ENCODE measurements around the gene ABCC3. TPM values are rescaled to one million over a fixed set of nuclear protein-coding genes. Genes with fewer than 3 reads are reported as not detected.

Gene ABCC3
- total RNA-seq, 2 donors from 2014 or later, result 0.22 to 0.91 TPM

- no peaks in the 10 kb centered on the region for H3K9me3 ChIP-seq (ENCODE audit: control insufficient read depth, low read length)
- Mint-ChIP-seq H3K27me3 (ENCODE audit: insufficient read depth) (no peaks in the 10 kb centered on the region), H3K4me3 (no peak overlapping the region), H3K27ac (no peak overlapping the region), H3K9me3 (no peaks in the 10 kb centered on the region), H3K36me3 (ENCODE audit: low read depth) (no peaks in the 10 kb centered on the region), H3K4me1 (peaks cover 24% of the 10 kb centered on the region)
- DNase-seq, result no peak
- H3K27me3 ChIP-seq (ENCODE audit: control insufficient read depth, insufficient read depth, low read length, poor library complexity, severe bottlenecking), result no peaks in the 10 kb centered on the region
- peaks cover 6% of the 10 kb centered on the region for H3K4me1 ChIP-seq (ENCODE audit: control insufficient read depth, insufficient read depth, low read length)
- no peak for TF ChIP-seq CTCF (conservative IDR thresholded peaks at IDR 0.05)
- no peak overlapping the region for H3K27ac ChIP-seq (ENCODE audit: low read depth, low read length)
- no peak overlapping the region for H3K4me3 ChIP-seq (ENCODE audit: low read length)
- 90 to 94% methylated on average over 12 of the region's 12 CpGs for WGBS, 2 experiments (ENCODE audit: insufficient coverage in 1 of 2, insufficient read length in 1 of 2)
- no peak overlapping the region for H3K9ac ChIP-seq (ENCODE audit: extremely low read depth, low read length, poor library complexity, severe bottlenecking)
- H3K36me3 ChIP-seq (ENCODE audit: control insufficient read depth, insufficient read depth, low read length), result no peaks in the 10 kb centered on the region
Observed at GRCh38 chr17:50664788-50665458, 30.2 kb downstream of the ABCC3 start.

DNA sequence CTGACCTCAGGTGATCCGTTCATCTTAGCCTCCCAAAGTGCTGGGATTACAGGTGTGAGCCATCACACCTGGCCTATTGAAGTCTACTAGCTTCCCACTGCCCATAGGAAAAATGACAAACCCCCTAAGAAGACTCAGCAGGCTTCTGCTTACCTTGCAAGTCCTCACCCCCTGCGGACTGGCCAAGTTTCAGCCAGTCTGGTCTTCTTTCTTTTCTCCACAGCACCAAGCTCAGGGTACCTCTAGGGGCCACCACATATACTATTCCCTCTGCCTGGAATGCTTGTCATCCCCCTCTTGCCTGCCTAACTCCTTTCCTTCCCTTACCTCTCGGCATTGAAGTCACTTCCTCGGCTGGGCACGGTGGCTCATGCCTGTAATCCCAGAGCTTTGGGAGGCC is 31.2 kb downstream of the ABCC3 start:
- Histone ChIP-seq H3K27ac (ENCODE audit: low read depth, low read length) (no peak overlapping the region), H3K4me1 (ENCODE audit: control insufficient read depth, insufficient read depth, low read length) (no peaks in the 10 kb centered on the region), H3K9ac (ENCODE audit: extremely low read depth, low read length, poor library complexity, severe bottlenecking) (no peak overlapping the region), H3K9me3 (ENCODE audit: control insufficient read depth, low read length) (no peaks in the 10 kb centered on the region), H3K27me3 (ENCODE audit: control insufficient read depth, insufficient read depth, low read length, poor library complexity, severe bottlenecking) (no peaks in the 10 kb centered on the region), H3K36me3 (ENCODE audit: control insufficient read depth, insufficient read depth, low read length) (no peaks in the 10 kb centered on the region), H3K4me3 (ENCODE audit: low read length) (no peak overlapping the region)
- H3K36me3 Mint-ChIP-seq (ENCODE audit: low read depth), result no peaks in the 10 kb centered on the region
- DNase-seq, result peak; percentile 76
- no peak overlapping the region for H3K27ac Mint-ChIP-seq
- no peaks in the 10 kb centered on the region for H3K27me3 Mint-ChIP-seq (ENCODE audit: insufficient read depth)
- H3K9me3 Mint-ChIP-seq, result no peaks in the 10 kb centered on the region
- 86 to 88% methylated on average over 4 to 5 of the region's 5 CpGs for WGBS, 2 experiments (ENCODE audit: insufficient coverage in 1 of 2, insufficient read length in 1 of 2)
- H3K4me1 Mint-ChIP-seq, result peaks cover 19% of the 10 kb centered on the region
- no peak overlapping the region for H3K4me3 Mint-ChIP-seq
- TF ChIP-seq CTCF (conservative IDR thresholded peaks at IDR 0.05), result peak; percentile 50

DNA sequence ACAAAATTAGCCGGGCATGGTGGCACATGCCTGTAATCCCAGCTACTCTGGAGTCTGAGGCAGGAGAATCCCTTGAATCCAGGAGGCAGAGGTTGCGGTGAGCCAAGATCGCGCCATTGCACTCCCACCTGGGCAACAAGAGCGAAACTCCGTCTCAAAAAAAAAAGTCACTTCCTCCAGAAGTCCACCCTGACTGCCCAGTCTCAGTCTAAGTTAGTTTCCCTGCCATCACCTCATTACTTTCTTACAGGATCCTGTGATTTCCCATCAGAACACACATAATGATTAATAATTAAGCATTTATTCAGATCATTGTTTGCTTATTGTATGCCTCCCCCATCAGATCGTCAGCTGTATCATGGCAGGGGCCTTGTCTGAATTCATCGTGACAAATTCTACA is 31.6 kb downstream of the ABCC3 start:
- H3K4me1 Mint-ChIP-seq, result peaks cover 15% of the 10 kb centered on the region
- no peaks in the 10 kb centered on the region for H3K36me3 Mint-ChIP-seq (ENCODE audit: low read depth)
- H3K4me3 Mint-ChIP-seq, result no peak overlapping the region
- WGBS, 2 experiments (ENCODE audit: insufficient coverage in 1 of 2, insufficient read length in 1 of 2), result 93 to 96% methylated on average over 4 to 8 of the region's 8 CpGs
- Histone ChIP-seq H3K27ac (ENCODE audit: low read depth, low read length) (no peak overlapping the region), H3K27me3 (ENCODE audit: control insufficient read depth, insufficient read depth, low read length, poor library complexity, severe bottlenecking) (no peaks in the 10 kb centered on the region), H3K9me3 (ENCODE audit: control insufficient read depth, low read length) (no peaks in the 10 kb centered on the region), H3K4me3 (ENCODE audit: low read length) (no peak overlapping the region), H3K9ac (ENCODE audit: extremely low read depth, low read length, poor library complexity, severe bottlenecking) (no peak overlapping the region), H3K4me1 (ENCODE audit: control insufficient read depth, insufficient read depth, low read length) (no peaks in the 10 kb centered on the region), H3K36me3 (ENCODE audit: control insufficient read depth, insufficient read depth, low read length) (no peaks in the 10 kb centered on the region)
- no peak for DNase-seq
- H3K27me3 Mint-ChIP-seq (ENCODE audit: insufficient read depth), result no peaks in the 10 kb centered on the region
- H3K9me3 Mint-ChIP-seq, result no peaks in the 10 kb centered on the region
- TF ChIP-seq CTCF (conservative IDR thresholded peaks at IDR 0.05), result no peak
- H3K27ac Mint-ChIP-seq, result no peak overlapping the region
